Activated CD4-positive, CD25-positive, alpha-beta regulatory T cell (primary cell): ENCODE results near the gene IMPDH2.
A peak's percentile ranks its signal among the peaks of the same experiment; 100 is the strongest.
"Not testable (repeated sequence)": the region's sequence is repeated elsewhere in the genome, so short reads cannot be mapped to it uniquely, and the experiment has no call there.

ENCODE experiments used
- DNase-seq, 4 experiments: peaks; one replicate each; lab custom pipeline; 2025; lab: John Stamatoyannopoulos, UW

IMPDH2 gene

GRCh38 chr3:49021213-49021812, 7.9 kb downstream of the IMPDH2 start:
- peak; percentile 96 to 97 (median 97) for DNase-seq

DNA sequence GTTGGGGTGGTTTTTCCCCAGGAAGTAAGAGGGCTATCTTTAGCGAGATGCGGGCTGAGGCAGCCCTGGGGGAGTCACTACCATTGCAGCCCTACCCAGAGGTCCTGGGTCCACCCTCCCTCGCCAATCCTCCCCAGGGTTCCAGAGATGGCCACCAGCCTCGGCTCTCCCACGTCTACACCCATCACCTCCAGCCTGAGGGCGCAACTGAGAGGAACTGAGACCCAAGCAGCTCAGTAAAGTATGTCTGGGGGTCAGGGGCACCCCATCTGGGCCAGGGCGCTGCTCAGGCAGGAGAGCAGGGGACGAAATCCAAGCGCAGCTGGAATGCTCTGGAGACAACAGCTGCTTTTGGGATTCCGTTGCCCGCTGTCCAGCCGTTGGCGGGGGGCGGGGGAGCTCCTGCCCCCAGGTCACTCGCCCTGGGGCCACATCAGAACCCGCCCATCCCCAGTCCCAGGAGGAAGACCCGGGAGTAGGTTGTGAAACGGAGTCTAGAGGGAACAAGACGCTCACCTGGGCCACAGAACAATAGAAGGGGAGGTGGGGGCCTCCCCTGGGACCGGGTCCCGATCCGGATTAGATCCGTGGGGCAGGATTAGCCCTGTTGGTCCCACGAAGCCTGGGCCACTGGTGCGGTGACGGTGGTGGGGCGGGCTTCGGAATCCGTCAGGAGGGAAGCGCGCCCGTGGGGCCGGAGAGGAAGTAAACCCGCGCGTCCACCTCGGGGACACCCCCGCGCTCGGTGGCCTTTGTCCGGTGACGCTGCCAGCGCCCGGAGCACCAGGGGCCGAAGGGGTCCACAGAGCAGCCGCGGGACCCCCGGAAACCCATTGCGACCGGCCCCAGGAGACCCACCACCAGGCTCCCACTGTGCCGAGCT, 8.6 kb downstream of the IMPDH2 start:
- DNase-seq, result no peak

GRCh38 chr3:49019941-49020329, 9.3 kb downstream of the IMPDH2 start:
- no peak for DNase-seq

DNA sequence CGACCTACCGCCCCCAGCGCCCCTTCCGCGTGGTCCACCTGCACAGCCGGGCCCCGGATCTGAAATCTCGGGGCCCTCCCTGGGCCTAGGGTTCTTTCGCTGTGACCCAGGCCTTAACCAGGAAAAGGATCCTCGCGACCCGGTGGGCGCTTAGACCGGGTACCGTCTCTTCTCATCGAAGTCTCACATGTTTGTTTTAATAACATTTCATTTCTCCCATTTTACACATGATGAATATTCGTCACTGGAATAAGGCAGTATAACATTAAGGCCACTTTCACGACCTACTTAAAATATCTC, 10.5 kb downstream of the IMPDH2 start:
- DNase-seq, result no peak

DNA sequence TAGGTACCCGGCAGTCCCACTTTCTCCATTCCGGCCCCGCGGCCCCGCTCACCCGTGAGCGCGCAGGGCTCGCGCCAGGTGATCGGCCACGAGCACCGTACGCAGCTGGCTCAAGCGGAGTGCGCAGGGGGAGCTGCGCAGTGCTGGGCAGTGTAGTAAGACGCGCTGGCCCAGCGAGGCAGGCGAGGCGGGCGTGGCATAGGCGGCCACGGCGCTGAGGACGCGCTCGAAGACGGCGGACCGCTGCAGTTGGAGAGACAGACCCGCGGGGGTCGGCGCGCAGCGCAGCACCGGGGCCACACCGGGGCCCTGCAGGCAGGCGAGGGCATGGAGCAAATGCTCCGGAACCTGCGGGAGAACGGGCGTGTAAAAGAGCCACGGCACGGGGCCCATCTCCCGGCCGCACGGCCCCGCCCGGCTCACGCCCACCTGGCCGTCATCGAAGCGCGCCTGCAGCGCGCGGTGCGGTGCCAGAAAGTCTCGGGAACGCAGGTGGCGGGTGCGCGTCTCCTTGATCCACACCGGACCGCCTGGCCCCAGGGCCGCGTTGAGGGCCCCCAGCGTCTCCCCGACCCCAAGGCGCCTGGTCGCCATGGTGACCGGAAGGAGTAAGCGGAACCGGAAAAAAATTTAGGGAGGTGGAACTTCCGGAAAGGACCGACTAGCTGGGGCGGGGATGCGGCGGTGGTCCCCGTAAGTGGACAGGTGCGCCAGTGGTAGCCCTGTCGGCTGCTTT, 11.1 kb downstream of the IMPDH2 start, which contains the start of gene DALRD3:
Gene DALRD3, minus strand, starts transcription at position 610 of the 736 bp plus-strand sequence. Its CDS starts 16 bp downstream, at position 594.
- peak in 3 of 4 experiments; percentile 21 to 33 (median 32) for DNase-seq

GRCh38 chr3:49017229-49017970, 11.8 kb downstream of the IMPDH2 start:
- no peak for DNase-seq

- DNase-seq, result no peak
These were observed 12.6 kb downstream of the IMPDH2 start for GRCh38 chr3:49016414-49017228.

- DNase-seq, result no peak
These were observed 13.4 kb downstream of the IMPDH2 start for GRCh38 chr3:49015765-49016164.

DNA sequence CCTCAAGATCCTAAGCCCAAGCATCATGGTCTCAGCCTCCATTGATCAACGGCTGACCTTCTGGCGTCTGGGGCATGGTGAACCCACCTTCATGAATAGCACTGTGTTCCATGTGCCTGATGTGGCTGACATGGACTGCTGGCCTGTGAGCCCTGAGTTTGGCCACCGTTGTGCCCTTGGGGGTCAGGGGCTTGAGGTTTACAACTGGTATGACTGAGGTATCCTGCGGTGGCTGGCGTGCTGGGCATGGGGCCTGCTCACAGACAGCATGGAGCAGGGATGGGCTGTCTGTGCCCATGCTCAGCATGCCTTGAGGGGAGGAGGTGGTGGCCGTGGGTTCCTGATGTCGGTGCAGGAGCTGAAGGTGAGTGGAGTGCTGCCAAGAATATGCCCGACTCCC, 14.1 kb downstream of the IMPDH2 start:
- DNase-seq, result no peak

DNA sequence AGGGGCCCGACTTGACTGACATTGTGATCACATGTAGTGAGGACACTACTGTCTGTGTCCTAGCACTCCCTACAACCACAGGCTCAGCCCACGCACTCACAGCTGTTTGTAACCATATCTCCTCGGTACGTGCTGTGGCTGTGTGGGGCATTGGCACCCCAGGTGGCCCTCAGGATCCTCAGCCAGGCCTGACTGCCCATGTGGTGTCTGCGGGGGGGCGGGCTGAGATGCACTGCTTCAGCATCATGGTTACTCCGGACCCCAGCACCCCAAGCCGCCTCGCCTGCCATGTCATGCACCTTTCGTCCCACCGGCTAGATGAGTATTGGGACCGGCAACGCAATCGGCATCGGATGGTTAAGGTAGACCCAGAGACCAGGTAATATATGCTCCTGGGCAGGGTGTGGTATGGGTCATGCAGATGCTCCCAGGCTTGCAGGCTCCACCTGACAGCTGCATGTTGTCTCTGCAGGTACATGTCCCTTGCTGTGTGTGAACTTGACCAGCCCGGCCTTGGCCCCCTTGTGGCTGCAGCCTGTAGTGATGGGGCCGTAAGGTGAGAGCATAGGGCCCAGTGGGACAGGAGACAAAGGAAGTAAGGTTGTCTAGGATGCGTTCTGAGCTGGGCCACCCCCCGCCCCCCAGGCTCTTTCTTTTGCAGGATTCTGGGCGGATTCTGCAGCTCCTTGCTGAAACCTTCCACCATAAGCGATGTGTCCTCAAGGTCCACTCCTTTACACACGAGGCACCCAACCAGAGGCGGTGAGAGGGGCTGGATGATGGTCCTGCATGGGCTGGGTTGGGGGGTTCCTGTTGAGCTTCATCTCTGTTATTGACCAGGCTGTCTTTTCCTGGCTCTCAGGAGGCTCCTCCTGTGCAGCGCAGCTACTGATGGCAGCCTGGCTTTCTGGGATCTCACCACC, 15.2 kb downstream of the IMPDH2 start:
- DNase-seq, result peak in 3 of 4 experiments; percentile 21 to 37 (median 36)

DNA sequence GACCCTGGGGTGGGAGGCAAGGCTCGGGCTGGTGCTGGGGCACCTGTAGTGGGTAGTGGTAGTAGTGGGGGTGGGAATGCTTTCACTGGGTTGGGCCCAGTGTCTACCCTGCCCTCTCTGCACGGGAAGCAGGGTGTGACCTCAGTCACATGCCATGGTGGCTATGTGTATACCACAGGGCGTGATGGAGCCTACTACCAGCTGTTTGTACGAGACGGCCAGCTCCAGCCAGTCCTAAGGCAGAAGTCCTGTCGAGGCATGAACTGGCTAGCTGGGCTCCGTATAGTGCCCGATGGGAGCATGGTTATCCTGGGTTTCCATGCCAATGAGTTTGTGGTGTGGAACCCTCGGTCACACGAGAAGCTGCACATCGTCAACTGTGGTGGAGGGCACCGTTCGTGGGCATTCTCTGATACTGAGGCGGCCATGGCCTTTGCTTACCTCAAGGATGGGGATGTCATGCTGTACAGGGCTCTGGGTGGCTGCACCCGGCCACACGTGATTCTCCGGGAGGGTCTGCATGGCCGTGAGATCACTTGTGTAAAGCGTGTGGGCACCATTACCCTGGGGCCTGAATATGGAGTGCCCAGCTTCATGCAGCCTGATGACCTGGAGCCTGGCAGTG, 16.0 kb downstream of the IMPDH2 start:
- DNase-seq, result no peak

GRCh38 chr3:49012441-49013017, 16.7 kb downstream of the IMPDH2 start:
- no peak for DNase-seq

GRCh38 chr3:49009396-49009795, 19.8 kb downstream of the IMPDH2 start:
- no peak for DNase-seq

DNA sequence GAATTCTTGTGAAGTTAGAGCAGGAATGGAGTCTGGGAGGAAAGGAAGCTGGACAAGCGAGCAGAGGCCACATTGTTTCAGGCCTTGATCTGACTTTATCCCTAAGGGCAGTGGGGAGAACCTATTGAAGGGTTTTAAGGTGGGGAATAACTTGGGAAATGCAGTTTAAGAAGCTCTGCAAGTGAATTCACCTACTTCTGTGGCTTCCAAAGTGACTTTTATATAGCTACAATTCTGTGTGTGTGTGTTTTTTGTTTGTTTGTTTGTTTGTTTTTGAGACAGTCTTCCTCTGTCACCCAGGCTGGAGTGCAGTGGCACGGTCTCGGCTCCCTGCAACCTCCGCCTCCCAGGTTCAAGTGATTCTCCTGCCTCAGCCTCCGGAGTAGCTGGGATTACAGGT, 20.6 kb downstream of the IMPDH2 start:
- not testable (repeated sequence) for DNase-seq

GRCh38 chr3:49007771-49008528, 21.2 kb downstream of the IMPDH2 start:
- peak; percentile 69 to 79 (median 76) for DNase-seq

DNA sequence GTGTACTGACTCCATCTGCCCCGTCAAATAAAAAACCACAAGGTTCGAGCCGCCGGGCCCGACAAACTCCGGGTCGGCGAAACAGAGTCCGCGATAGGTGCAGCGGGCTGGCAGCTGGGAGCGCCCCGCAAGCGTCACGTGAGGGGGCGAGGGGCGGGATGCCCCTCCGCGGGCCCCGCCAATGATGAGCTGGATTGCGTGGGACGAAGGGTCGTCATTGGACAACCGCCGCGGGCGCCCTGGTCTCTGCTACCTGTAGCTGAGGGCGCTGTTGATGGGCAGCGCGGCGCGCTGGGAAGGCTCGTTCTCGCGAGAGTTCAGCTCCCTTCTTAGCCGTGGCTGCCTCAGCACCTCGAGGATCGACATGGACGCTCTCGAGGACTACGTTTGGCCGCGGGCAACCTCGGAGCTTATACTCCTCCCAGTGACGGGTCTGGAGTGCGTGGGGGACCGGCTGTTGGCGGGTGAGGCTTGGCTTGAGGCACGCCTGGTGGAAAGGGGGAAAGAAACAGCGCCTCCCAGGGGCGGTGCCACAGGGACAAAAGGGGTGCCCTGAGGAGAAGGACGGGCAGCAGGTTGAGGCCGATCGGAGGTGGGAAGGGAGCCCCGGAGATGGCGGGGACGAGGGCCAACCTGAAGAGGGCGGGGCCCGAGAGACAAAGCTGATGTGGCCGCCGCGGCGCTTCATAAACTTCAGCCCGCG, 22.0 kb downstream of the IMPDH2 start, which contains the start of gene WDR6:
Gene WDR6, plus strand, starts transcription at position 324 of the 703 bp plus-strand sequence. Its CDS starts 41 bp downstream, at position 365.
- DNase-seq, result peak; percentile 91 to 95 (median 94)

DNA sequence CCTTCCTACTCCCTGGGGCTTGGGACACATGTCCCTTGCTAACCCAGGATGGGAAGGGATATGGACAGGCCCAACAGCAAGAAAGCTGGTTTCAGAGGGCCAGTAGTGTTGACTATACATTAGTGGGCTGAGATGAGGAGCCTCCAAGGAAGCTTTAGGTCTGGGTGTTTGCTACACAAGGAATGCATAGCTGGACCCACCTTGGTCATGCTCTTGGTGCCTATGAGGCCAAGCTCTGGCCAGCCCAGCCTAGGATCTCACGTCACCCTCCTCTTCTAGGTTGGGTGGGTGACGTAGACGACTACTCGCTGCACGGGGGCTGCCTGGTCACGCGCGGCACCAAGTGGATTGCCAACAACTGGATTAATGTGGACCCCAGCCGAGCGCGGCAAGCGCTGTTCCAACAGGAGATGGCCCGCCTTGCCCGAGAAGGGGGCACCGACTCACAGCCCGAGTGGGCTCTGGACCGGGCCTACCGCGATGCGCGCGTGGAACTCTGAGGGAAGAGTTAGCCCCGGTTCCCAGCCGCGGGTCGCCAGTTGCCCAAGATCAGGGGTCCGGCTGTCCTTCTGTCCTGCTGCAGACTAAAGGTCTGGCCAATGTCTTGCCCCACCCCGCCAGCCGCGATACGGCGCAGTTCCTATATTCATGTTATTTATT, 22.7 kb downstream of the IMPDH2 start:
- DNase-seq, result no peak
